NB4 (cell line): ENCODE results near the gene CEP89.

ENCODE experiments used
- CTCF ChIP-seq: IDR thresholded peaks from one replicate; pipeline ENCODE4 v1.5.1; 2012; ENCODE audit warnings: low read depth, low read length
- MAX ChIP-seq: IDR thresholded peaks from 2 replicates; pipeline ENCODE4 v1.6.1; 2011; ENCODE audit warnings: low read depth, low read length
- MYC ChIP-seq: IDR thresholded peaks from 2 replicates; pipeline ENCODE4 v1.6.1; 2011; ENCODE audit warnings: low read depth, low read length
- POLR2A ChIP-seq: IDR thresholded peaks from 2 replicates; pipeline ENCODE4 v1.6.1; 2011; ENCODE audit warnings: mild to moderate bottlenecking; ENCODE audit not compliant: insufficient read length; ENCODE audit errors: extremely low read depth

DNA sequence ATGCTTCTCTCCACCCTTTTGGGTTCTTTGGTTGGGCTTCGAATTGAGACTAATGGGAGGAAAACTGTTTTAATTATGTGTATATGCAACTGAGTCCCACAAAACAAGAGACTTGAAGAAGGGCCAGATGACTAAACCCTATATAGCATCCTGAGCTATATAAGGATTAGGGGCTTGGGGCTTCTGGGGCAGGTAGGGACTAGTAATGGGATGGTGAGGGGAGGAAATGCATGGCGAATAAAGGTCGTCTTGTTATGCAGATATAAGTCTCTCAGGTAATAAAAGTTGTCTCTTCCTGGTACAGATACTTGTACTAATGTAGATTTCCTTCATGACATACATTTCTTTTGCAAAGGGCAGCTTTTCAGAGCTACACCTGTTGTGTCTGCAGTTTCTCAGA lies 99.4 kb downstream of the CEP89 start:
- TF ChIP-seq POLR2A: no peak
- TF ChIP-seq CTCF: no peak
- TF ChIP-seq MYC: no peak
- TF ChIP-seq MAX: no peak
